Measurements from ENCODE around the gene MTA1.

The MTA1 gene

GRCh38 chr14:105490267-105490571 lies 70.6 kb downstream of the MTA1 start:
- FAIRE-seq (no peak), DNase-seq (ENCODE audit: insufficient read length) (no peak)
- TF ChIP-seq POLR2A (IDR thresholded peaks at IDR 0.05; ENCODE audit: low read depth, low read length) (no peak), TAF1 (IDR thresholded peaks at IDR 0.05; ENCODE audit: borderline replicate concordance, low read depth, low read length) (no peak), POLR2AphosphoS5 (IDR thresholded peaks at IDR 0.05; ENCODE audit: low read depth, low read length) (no peak)

DNA sequence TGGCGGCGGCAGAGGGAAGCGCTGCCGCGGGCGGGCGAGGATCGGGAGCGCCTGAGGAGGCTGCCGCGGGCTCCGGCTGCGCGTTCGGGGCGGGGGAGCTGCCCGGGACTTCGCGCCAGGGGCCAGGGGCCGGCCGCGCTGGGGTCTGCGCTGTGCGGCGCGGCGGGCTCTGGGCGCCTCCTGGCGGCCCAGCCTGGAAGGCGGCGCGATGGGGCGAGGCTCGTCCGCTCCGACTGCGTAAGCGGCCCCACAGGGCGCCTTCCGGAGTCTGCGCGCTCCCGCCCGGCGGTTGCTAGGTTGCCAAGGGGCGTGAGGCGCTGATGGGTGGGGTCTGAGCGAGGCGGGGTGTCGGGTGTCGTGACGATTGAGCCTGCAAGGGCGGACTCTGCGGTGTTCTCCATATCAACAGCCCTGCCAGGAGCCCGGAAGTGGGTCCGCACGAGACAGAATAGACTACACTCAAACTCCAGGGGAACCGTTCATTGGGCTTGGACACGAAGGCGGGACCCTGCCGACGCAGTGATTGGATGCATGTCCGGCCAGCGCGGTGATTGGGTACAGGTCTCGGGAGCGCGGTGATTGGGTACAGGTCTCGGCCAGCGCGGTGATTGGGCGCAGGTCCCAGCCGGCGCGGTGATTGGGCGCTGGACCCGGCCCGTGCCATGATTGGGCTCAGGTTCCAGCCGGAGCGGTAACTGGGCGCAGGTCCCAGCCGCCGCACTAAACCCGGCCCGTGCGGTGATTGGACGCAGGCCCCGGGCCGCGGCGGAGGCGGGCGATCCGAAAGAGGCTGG lies 71.1 kb downstream of the MTA1 start, which contains the start of gene TEDC1:
Gene TEDC1, plus strand, starts transcription at position 675 of the 794 bp plus-strand sequence. CDS start 130 bp downstream, outside the sequence.
- DNase-seq (ENCODE audit: insufficient read length) (peak; percentile 98), FAIRE-seq (peak; percentile 100)
- TF ChIP-seq POLR2A (IDR thresholded peaks at IDR 0.05; ENCODE audit: low read depth, low read length) (peak; percentile 76), POLR2AphosphoS5 (IDR thresholded peaks at IDR 0.05; ENCODE audit: low read depth, low read length) (no peak; the same call in 1 of the 2 replicates), TAF1 (IDR thresholded peaks at IDR 0.05; ENCODE audit: borderline replicate concordance, low read depth, low read length) (peak; percentile 76; the same call in 1 of the 2 replicates)

- FAIRE-seq (peak; percentile 91), DNase-seq (ENCODE audit: insufficient read length) (peak; percentile 88)
- TF ChIP-seq TAF1 (IDR thresholded peaks at IDR 0.05; ENCODE audit: borderline replicate concordance, low read depth, low read length) (no peak), POLR2A (IDR thresholded peaks at IDR 0.05; ENCODE audit: low read depth, low read length) (no peak; the same call in 1 of the 2 replicates), POLR2AphosphoS5 (IDR thresholded peaks at IDR 0.05; ENCODE audit: low read depth, low read length) (0 out of 2 replicates have a peak, but pooled peaks have one; percentile 37)
These were observed 71.8 kb downstream of the MTA1 start for GRCh38 chr14:105491366-105491973.

GRCh38 chr14:105492031-105492970 lies 72.7 kb downstream of the MTA1 start:
- no peak for DNase-seq (ENCODE audit: insufficient read length)
- no peak for TF ChIP-seq TAF1 (IDR thresholded peaks at IDR 0.05; ENCODE audit: borderline replicate concordance, low read depth, low read length)
- TF ChIP-seq POLR2AphosphoS5 (IDR thresholded peaks at IDR 0.05; ENCODE audit: low read depth, low read length) = no peak
- TF ChIP-seq POLR2A (IDR thresholded peaks at IDR 0.05; ENCODE audit: low read depth, low read length) = no peak
- FAIRE-seq = no peak

DNA sequence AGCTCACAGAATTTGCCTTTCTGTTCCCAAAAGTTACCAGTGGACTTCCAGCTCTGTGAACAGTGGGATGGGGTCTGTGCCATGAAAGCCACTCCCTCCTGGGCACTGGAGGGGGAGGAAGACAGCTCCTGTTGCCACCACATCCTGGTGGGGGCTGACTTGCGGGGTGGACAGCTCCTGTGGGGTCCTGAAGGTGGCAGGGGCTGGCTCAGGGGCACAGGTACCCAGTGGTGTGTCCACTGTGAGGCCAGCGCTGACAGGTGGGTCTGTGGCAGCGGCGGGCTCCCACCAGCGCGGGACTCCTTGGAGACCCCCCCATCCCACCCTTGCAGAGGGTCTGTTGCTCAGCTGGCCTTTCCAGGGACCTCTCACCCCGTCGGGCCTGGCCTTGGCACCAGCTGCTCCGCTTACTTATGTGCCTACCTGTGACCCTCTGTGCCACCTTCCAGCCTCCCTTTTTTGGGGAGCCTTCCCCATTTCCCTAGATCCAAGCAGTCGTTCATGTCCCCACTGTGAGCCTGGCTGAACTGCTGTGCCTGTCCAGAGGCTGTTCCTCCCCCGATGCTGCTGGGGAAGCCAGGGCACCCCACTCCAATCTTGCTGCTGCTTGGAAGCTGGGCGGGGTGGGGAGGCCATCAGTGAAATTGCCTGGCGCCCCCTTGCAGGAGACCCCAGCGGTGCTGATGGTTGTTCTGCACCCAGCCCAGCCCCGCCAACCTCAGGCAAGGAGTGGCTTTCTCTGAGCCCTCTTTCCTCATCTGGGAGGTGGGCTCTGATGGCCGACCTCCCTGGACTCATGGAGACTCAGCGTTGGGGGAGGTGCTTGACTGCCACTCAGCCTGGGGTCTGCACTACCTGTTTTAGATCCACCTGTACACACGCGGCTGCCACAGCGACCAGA lies 73.6 kb downstream of the MTA1 start:
- no peak for FAIRE-seq
- DNase-seq (ENCODE audit: insufficient read length) = no peak
- TF ChIP-seq POLR2AphosphoS5 (IDR thresholded peaks at IDR 0.05; ENCODE audit: low read depth, low read length) (no peak), POLR2A (IDR thresholded peaks at IDR 0.05; ENCODE audit: low read depth, low read length) (no peak), TAF1 (IDR thresholded peaks at IDR 0.05; ENCODE audit: borderline replicate concordance, low read depth, low read length) (no peak)

DNA sequence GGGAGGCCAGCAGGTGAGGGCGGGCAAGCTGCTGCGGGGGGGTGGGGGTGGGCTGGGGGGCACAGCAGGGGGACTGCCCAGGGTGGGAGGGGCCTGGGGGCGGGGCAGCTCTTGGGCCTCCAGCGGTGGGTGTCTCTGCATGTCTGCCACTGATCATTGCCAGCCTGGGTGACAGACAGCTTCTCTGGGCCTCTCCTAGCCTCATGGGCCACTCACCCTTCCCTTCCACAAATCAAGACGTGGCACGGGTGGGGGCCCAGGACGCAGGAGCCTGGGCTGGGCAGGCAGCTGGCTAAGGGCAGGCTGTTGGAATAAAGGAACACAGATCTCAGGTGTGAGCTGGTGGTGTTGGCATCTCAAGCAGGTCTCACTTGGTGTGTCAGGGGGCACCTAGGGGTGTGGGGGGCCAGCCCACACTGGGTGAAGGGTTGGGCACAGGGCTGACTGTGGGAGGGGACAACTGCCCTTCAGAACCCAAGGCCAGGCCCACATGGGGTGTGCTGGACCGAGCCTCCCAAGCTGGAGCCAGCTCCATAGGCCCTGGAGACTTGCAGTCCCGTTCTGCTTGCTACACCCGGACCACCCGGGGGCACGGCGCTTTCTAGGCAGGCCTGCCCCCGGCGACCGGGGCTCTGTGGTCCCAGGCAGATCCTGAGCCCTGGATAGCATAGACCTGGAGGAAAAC lies 74.4 kb downstream of the MTA1 start:
- DNase-seq (ENCODE audit: insufficient read length) = no peak
- FAIRE-seq = no peak
- TF ChIP-seq POLR2AphosphoS5 (IDR thresholded peaks at IDR 0.05; ENCODE audit: low read depth, low read length) (no peak), TAF1 (IDR thresholded peaks at IDR 0.05; ENCODE audit: borderline replicate concordance, low read depth, low read length) (no peak), POLR2A (IDR thresholded peaks at IDR 0.05; ENCODE audit: low read depth, low read length) (no peak)

GRCh38 chr14:105494606-105494929 lies 74.9 kb downstream of the MTA1 start:
- DNase-seq (ENCODE audit: insufficient read length) (no peak), FAIRE-seq (no peak)
- TF ChIP-seq POLR2A (IDR thresholded peaks at IDR 0.05; ENCODE audit: low read depth, low read length) (no peak), POLR2AphosphoS5 (IDR thresholded peaks at IDR 0.05; ENCODE audit: low read depth, low read length) (no peak), TAF1 (IDR thresholded peaks at IDR 0.05; ENCODE audit: borderline replicate concordance, low read depth, low read length) (no peak)

GRCh38 chr14:105495101-105495989 lies 75.7 kb downstream of the MTA1 start:
- TF ChIP-seq POLR2AphosphoS5 (IDR thresholded peaks at IDR 0.05; ENCODE audit: low read depth, low read length) (no peak), TAF1 (IDR thresholded peaks at IDR 0.05; ENCODE audit: borderline replicate concordance, low read depth, low read length) (no peak), POLR2A (IDR thresholded peaks at IDR 0.05; ENCODE audit: low read depth, low read length) (no peak)
- FAIRE-seq (no peak), DNase-seq (ENCODE audit: insufficient read length) (peak; percentile 10)
